Endothelial cell of umbilical vein (primary cell): ENCODE data around the gene CZIB. TPM values are rescaled to one million over a fixed set of nuclear protein-coding genes. Genes with fewer than 3 reads are reported as not detected.

Source experiments
- BruUV-seq: library from RNA; stranded (reverse); fragments of 400-500 nt; replicated peaks from 2 replicates; lab custom pipeline; 2021; lab: Mats Ljungman, UMichigan
- CTCF ChIA-PET: fragments of 300-600, 350-600 bp; sonication (Branson Sonifier 250); formaldehyde crosslinking; loops from one replicate; lab custom pipeline; 2021; ENCODE audit warnings: antibody characterized with exemption, inconsistent platforms; lab: Charles Lee
- POLR2A ChIA-PET: fragments of 300-600, 350-600 bp; sonication (Branson Sonifier 250); formaldehyde crosslinking; loops from one replicate; lab custom pipeline; 2021; ENCODE audit warnings: antibody characterized with exemption, inconsistent platforms; lab: Charles Lee
- DNase-seq: peaks from one replicate; pipeline ENCODE4 v3.0.0-alpha.2; 2011; ENCODE audit warnings: low read depth, low spot score
- FAIRE-seq: peaks from 2 replicates; lab custom pipeline; 2011; peaks lifted over from hg19 to GRCh38; lab: Jason Lieb, UNC
- H2AFZ ChIP-seq: 2 replicates; pipeline ENCODE4 v1.6.0; 2012; ENCODE audit warnings: low read depth, low read length, control low read depth, inconsistent platforms
- H3K27ac ChIP-seq: 2 replicates; pipeline ENCODE4 v1.5.1; 2011; ENCODE audit warnings: low read depth, mild to moderate bottlenecking, control low read depth, low read length, moderate library complexity; ENCODE audit not compliant: insufficient read depth
- H3K27me3 ChIP-seq, 2 experiments: 2 replicates each; pipeline versions ENCODE4 v1.6.0 to v1.6.1; 2011; ENCODE audit warnings: low read length in 2 of 2, mixed read lengths in 1 of 2; ENCODE audit not compliant: control insufficient read depth in 2 of 2, insufficient read depth in 2 of 2
- H3K36me3 ChIP-seq, 2 experiments: 2 replicates in 1 of 2; 3 replicates in 1 of 2; pipeline ENCODE4 v1.5.1; 2011; ENCODE audit warnings: low read length in 2 of 2, mild to moderate bottlenecking in 1 of 2, moderate library complexity in 1 of 2; ENCODE audit not compliant: control insufficient read depth in 2 of 2, insufficient read depth in 2 of 2; ENCODE audit errors: extremely low read depth in 1 of 2
- H3K4me1 ChIP-seq: 3 replicates; pipeline ENCODE4 v1.5.1; 2011; ENCODE audit warnings: mild to moderate bottlenecking, low read length; ENCODE audit not compliant: control insufficient read depth, insufficient read depth; ENCODE audit errors: extremely low read depth
- H3K4me2 ChIP-seq: 2 replicates; pipeline ENCODE4 v1.6.1; 2011; ENCODE audit warnings: low read length, control low read depth, mixed read lengths; ENCODE audit not compliant: insufficient read depth
- H3K4me3 ChIP-seq, 3 experiments: fragments of 200-600 bp in 1 of 3; sonication (generic), shearing (Covaris generic) in 1 of 3; replicated peaks in 1 of 3; 2 replicates each; pipeline ENCODE4 v1.5.1; 2011 to 2016; ENCODE audit warnings: control low read depth in 3 of 3, low read length in 3 of 3, mild to moderate bottlenecking in 2 of 3, inconsistent platforms in 1 of 3, low read depth in 1 of 3, moderate library complexity in 1 of 3; ENCODE audit not compliant: insufficient read depth in 1 of 3
- H3K79me2 ChIP-seq: 2 replicates; pipeline ENCODE4 v1.6.0; 2012; ENCODE audit warnings: low read length, inconsistent platforms; ENCODE audit not compliant: control insufficient read depth, insufficient read depth
- H3K9ac ChIP-seq: replicated peaks from 2 replicates; pipeline ENCODE3; 2011; ENCODE audit warnings: low read length, control low read depth; ENCODE audit not compliant: insufficient read depth; ENCODE audit errors: extremely low read depth
- H3K9me1 ChIP-seq: replicated peaks from 3 replicates; pipeline ENCODE4 v1.6.0; 2011; ENCODE audit warnings: mild to moderate bottlenecking, low read length; ENCODE audit not compliant: control insufficient read depth, insufficient read depth; ENCODE audit errors: extremely low read depth
- H3K9me3 ChIP-seq: replicated peaks from 2 replicates; pipeline ENCODE4 v1.5.1; 2012; ENCODE audit warnings: low read length, inconsistent platforms; ENCODE audit not compliant: control insufficient read depth, insufficient read depth
- H4K20me1 ChIP-seq: replicated peaks from 2 replicates; pipeline ENCODE3; 2011; ENCODE audit warnings: mild to moderate bottlenecking, low read length; ENCODE audit not compliant: control insufficient read depth, insufficient read depth; ENCODE audit errors: extremely low read depth
- CTCF ChIP-seq, 2 donors: IDR thresholded peaks; 1 replicate in 1 of 2; 2 replicates in 1 of 2; pipeline ENCODE4 v1.5.1; 2011; ENCODE audit warnings: low read length in 2 of 2, mild to moderate bottlenecking in 2 of 2, moderate library complexity in 2 of 2, control low read depth in 1 of 2, inconsistent platforms in 1 of 2, low read depth in 1 of 2; ENCODE audit not compliant: insufficient read depth in 1 of 2; ENCODE audit errors: extremely low read depth in 1 of 2
- EZH2 ChIP-seq: IDR thresholded peaks from 2 replicates; pipeline ENCODE4 v1.6.1; 2012; ENCODE audit warnings: borderline replicate concordance, low read depth, mild to moderate bottlenecking, moderate library complexity, low read length, inconsistent platforms; ENCODE audit not compliant: severe bottlenecking
- FOS ChIP-seq: IDR thresholded peaks from 2 replicates; pipeline ENCODE4 v1.6.1; 2011; ENCODE audit warnings: mild to moderate bottlenecking, low read length, moderate library complexity, borderline replicate concordance; ENCODE audit not compliant: insufficient read depth
- GATA2 ChIP-seq: IDR thresholded peaks from 2 replicates; pipeline ENCODE4 v1.7.0; 2011; ENCODE audit warnings: low read depth, mild to moderate bottlenecking, moderate library complexity, mixed read lengths, low read length; ENCODE audit not compliant: insufficient read length, insufficient read depth
- JUN ChIP-seq: IDR thresholded peaks from 2 replicates; pipeline ENCODE4 v1.6.1; 2011; ENCODE audit warnings: borderline replicate concordance, low read depth; ENCODE audit not compliant: insufficient read length, insufficient read depth
- MAX ChIP-seq: IDR thresholded peaks from 2 replicates; pipeline ENCODE4 v1.6.1; 2011; ENCODE audit not compliant: insufficient read depth, insufficient read length
- MYC ChIP-seq: IDR thresholded peaks from one replicate; pipeline ENCODE4 v1.6.1; 2011; ENCODE audit warnings: mild to moderate bottlenecking, low read depth, low read length
- POLR2A ChIP-seq: IDR thresholded peaks from 2 replicates; pipeline ENCODE4 v1.6.1; 2012; ENCODE audit warnings: low read depth, mild to moderate bottlenecking, control low read depth, low read length
- POLR2AphosphoS5 ChIP-seq: IDR thresholded peaks from 2 replicates; pipeline ENCODE4 v1.6.1; 2012; ENCODE audit warnings: low read depth, mild to moderate bottlenecking, control low read depth, low read length, moderate library complexity; ENCODE audit not compliant: insufficient read depth
- dilution Hi-C: fragments of 300-500 bp; cut with MboI; formaldehyde crosslinking; loops from one replicate; pipeline ENCODE4 v1.15.0; 2019; ENCODE audit warnings: low sequenced_read_pairs; ENCODE audit not compliant: extremely low pct_ligation_motif_present
- intact Hi-C: fragments of 100-400 bp; cut with micrococcal nuclease; formaldehyde crosslinking; loops from one replicate; pipeline ENCODE4 v1.10.0; 2022
- polyA plus RNA-seq, 4 experiments: library from polyadenylated mRNA; depleted of rRNA in 3 of 4; stranded (reverse) in 3 of 4; unstranded in 1 of 4; fragments of >200 nt; gene quantifications; 2 replicates each; pipeline versions ENCODE4 v1.2.1 to v1.2.3, GENCODE V29; 2011 to 2012; ENCODE audit warnings: missing spikeins in 1 of 4
- total RNA-seq: library from RNA; stranded (reverse); gene quantifications from 2 replicates; pipeline ENCODE4 v1.2.3, GENCODE V29; 2021

The CZIB gene
- total and polyA plus RNA-seq, 2 donors (not counting 3 experiments of a cell fraction or from before 2014, with no cell fraction given) = 60.1 to 65.9 TPM

GRCh38 chr1:53195246-53196016 lies 25.0 kb downstream of the CZIB start:
- Histone ChIP-seq H3K9me1 (no peaks in the 10 kb centered on the region), H2AFZ (peak overlapping the region; percentile 81), H3K4me1 (peaks cover 13% of the 10 kb centered on the region), H3K4me3 (no peak overlapping the region), H3K4me2 (no peak overlapping the region), H3K36me3 (no peaks in the 10 kb centered on the region), H3K27ac (no peak overlapping the region), H3K9ac (no peak overlapping the region), H4K20me1 (no peaks in the 10 kb centered on the region), H3K27me3 (no peaks in the 10 kb centered on the region), H3K79me2 (peaks cover 7% of the 10 kb centered on the region), H3K9me3 (no peaks in the 10 kb centered on the region)
- POLR2A ChIA-PET = no interaction called here
- CTCF ChIA-PET = interaction anchor here (0.9 to 7.4 kb wide), 4 partner anchors 10 to 494 kb away, joined by 3 to 46 read pairs (median 8); no protein-coding TSS in a partner anchor
- DNase-seq (no peak), FAIRE-seq (no peak)
- intact Hi-C loops (loop anchor here (1.0 to 10.0 kb wide), 3 partner anchors 25 to 791 kb away; partner anchors contain the start of genes CZIB, ORC1 and PRPF38A), dilution Hi-C loops (no loop called here)
- BruUV-seq = no TSS peak
- no peak for TF ChIP-seq GATA2
- TF ChIP-seq POLR2AphosphoS5 = no peak
- no peak for TF ChIP-seq EZH2
- no peak for TF ChIP-seq POLR2A
- TF ChIP-seq CTCF (IDR thresholded peaks at IDR 0.05; ENCODE audit: extremely low read depth in 1 of 2, insufficient read depth in 1 of 2, low read depth in 1 of 2, low read length in 2 of 2) = no peak
- TF ChIP-seq FOS = no peak
- no peak for TF ChIP-seq JUN
- no peak for TF ChIP-seq MYC
- TF ChIP-seq MAX = no peak
